ENCODE measurements around the gene ZNF107.

DNA sequence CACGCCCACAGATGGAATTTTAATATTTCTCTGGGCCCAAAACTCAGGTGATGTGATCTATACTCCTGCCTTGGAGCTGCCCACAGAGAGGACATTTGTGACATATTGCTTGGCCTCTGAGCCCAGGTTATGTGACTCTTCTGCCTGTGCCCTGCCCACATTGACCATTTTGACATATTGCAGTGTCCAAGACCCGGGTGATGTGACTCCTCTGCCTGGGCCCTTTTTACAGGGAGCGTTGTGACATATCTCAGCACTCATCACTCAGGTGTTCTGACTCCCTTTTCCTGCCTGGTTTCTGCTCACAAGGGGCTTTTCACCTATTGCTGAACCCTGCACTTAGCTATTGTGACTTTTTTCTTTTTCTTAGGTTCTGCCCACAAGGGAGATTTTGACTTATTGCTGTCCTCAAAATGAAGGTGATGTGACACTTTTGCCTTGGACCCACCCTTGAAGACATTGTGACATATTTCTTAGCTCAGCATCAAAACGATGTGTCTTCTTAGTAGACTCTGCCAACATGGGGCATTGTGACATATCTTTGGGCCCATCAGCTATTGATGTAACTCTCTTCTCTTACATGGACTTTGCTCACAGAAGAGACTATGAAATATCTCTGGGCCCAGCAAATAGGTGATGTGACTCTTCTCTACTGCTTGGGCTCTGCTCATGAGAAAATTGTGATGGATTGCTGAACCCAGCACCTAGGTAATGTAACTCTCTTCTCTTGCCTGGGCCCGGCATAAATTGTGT, 11.0 kb upstream of the ZNF107 start:
- TF ChIP-seq, protein P1, sequence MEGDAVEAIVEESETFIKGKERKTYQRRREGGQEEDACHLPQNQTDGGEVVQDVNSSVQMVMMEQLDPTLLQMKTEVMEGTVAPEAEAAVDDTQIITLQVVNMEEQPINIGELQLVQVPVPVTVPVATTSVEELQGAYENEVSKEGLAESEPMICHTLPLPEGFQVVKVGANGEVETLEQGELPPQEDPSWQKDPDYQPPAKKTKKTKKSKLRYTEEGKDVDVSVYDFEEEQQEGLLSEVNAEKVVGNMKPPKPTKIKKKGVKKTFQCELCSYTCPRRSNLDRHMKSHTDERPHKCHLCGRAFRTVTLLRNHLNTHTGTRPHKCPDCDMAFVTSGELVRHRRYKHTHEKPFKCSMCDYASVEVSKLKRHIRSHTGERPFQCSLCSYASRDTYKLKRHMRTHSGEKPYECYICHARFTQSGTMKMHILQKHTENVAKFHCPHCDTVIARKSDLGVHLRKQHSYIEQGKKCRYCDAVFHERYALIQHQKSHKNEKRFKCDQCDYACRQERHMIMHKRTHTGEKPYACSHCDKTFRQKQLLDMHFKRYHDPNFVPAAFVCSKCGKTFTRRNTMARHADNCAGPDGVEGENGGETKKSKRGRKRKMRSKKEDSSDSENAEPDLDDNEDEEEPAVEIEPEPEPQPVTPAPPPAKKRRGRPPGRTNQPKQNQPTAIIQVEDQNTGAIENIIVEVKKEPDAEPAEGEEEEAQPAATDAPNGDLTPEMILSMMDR (IDR thresholded peaks at IDR 0.05; ENCODE audit: low read depth, low read length, poor library complexity, severe bottlenecking): no peak
- no peak for TF ChIP-seq EZH2phosphoT487 (IDR thresholded peaks at IDR 0.05; ENCODE audit: borderline replicate concordance, low read length)

All from DOHH2 (cell line).